ENCODE data around the gene MARK4. TPM values are rescaled to one million over a fixed set of nuclear protein-coding genes. Genes with fewer than 3 reads are reported as not detected.
A peak's percentile ranks its signal among the peaks of the same experiment; 100 is the strongest.
"Not testable (repeated sequence)": the region's sequence is repeated elsewhere in the genome, so short reads cannot be mapped to it uniquely, and the experiment has no call there.

Gene MARK4
- total and polyA plus RNA-seq, 12 donors = 13.8 to 45.3 (median 32.0) TPM

- Histone ChIP-seq H3K9me3 (no peaks in the 10 kb centered on the region), H3K4me1 (peaks cover 0 to 51% (median 3%) of the 10 kb centered on the region in 9 donors), H3K4me3 (no peak overlapping the region), H3K27me3 (peaks cover 0 to under 1% (median 0%) of the 10 kb centered on the region in 7 donors), H3K36me3 (peaks cover 0 to 69% (median 0%) of the 10 kb centered on the region in 9 donors), H3K27ac (peak overlapping the region in 6 of 10 donors; percentile 1 to 43 (median 24))
- intact Hi-C loops (cut with DNase I) = no loop called here
- ATAC-seq (peak in 5 of 8 donors; percentile 37 to 51 (median 48)), DNase-seq (peak in 1 of 2 donors; percentile 41)
- 23 to 31% methylated on average over 18 of the region's 18 CpGs for WGBS, 2 donors
- no peak for TF ChIP-seq CTCF (IDR thresholded peaks at IDR 0.05)
These were observed 60.5 kb downstream of the MARK4 start for GRCh38 chr19:45311621-45312020.

- DNase-seq; intact Hi-C loops (cut with DNase I); H3K27me3 ChIP-seq; ATAC-seq; H3K4me3 ChIP-seq; H3K9me3 ChIP-seq: not testable (repeated sequence)
- peaks cover 0 to 69% (median 0%) of the 10 kb centered on the region in 9 donors for H3K36me3 ChIP-seq
- peaks cover 0 to 46% (median 3%) of the 10 kb centered on the region in 9 donors for H3K4me1 ChIP-seq
- 70 to 85% methylated on average over 14 of the region's 14 CpGs for WGBS, 2 donors
- peak overlapping the region in 3 of 10 donors; percentile 1 to 43 (median 31) for H3K27ac ChIP-seq
These were observed 61.2 kb downstream of the MARK4 start for GRCh38 chr19:45312285-45312684.

GRCh38 chr19:45314708-45315245, 63.7 kb downstream of the MARK4 start:
- no peak for TF ChIP-seq CTCF (IDR thresholded peaks at IDR 0.05)

GRCh38 chr19:45315304-45315703, 64.2 kb downstream of the MARK4 start:
- H3K27ac ChIP-seq = no peak overlapping the region
- intact Hi-C loops (cut with DNase I) = no loop called here
- 58 to 59% methylated on average over 21 of the region's 21 CpGs for WGBS, 2 donors
- no peak overlapping the region for H3K4me3 ChIP-seq
- peaks cover 0 to 65% (median 5%) of the 10 kb centered on the region in 9 donors for H3K4me1 ChIP-seq
- no peaks in the 10 kb centered on the region for H3K9me3 ChIP-seq
- H3K27me3 ChIP-seq = peaks cover 0 to 10% (median 0%) of the 10 kb centered on the region in 7 donors
- ATAC-seq (peak in 2 of 8 donors; percentile 3 to 11), DNase-seq (no peak)
- H3K36me3 ChIP-seq = peaks cover 0 to 67% (median 0%) of the 10 kb centered on the region in 9 donors
- TF ChIP-seq CTCF (IDR thresholded peaks at IDR 0.05) = no peak

More at GRCh38 chr19:45314708-45315245, 63.7 kb downstream of the MARK4 start:
- DNase-seq (no peak), ATAC-seq (no peak)
- H3K27ac ChIP-seq = no peak overlapping the region
- H3K4me3 ChIP-seq = no peak overlapping the region
- peaks cover 0 to 67% (median 0%) of the 10 kb centered on the region in 9 donors for H3K36me3 ChIP-seq
- WGBS, 2 donors = 61 to 75% methylated on average over 8 of the region's 8 CpGs
- peaks cover 0 to 10% (median 0%) of the 10 kb centered on the region in 7 donors for H3K27me3 ChIP-seq
- peaks cover 0 to 65% (median 5%) of the 10 kb centered on the region in 9 donors for H3K4me1 ChIP-seq
- intact Hi-C loops (cut with DNase I) = no loop called here
- H3K9me3 ChIP-seq = no peaks in the 10 kb centered on the region
